Mesenchymal stem cell (in vitro differentiated cells and primary cell): ENCODE results near the gene ENTPD5.

ENCODE experiments used
- DNase-seq: peaks from one replicate; pipeline ENCODE4 v3.0.0-alpha.2; 2013
- H2AFZ ChIP-seq: one replicate; pipeline ENCODE4 v1.6.1; 2013; ENCODE audit warnings: low read depth, mild to moderate bottlenecking, control low read depth, inconsistent platforms, low read length, moderate library complexity
- H2AK5ac ChIP-seq: 2 replicates; pipeline ENCODE4 v1.6.1; 2013; ENCODE audit warnings: low read length, moderate library complexity, mild to moderate bottlenecking, inconsistent platforms; ENCODE audit not compliant: severe bottlenecking
- H2BK120ac ChIP-seq: one replicate; pipeline ENCODE4 v1.6.1; 2013; ENCODE audit warnings: low read depth, mild to moderate bottlenecking, inconsistent platforms, low read length, moderate library complexity
- H2BK12ac ChIP-seq, 2 experiments: one replicate each; pipeline ENCODE4 v1.6.1; 2013; ENCODE audit warnings: inconsistent platforms in 2 of 2, low read length in 2 of 2, mild to moderate bottlenecking in 2 of 2, moderate library complexity in 2 of 2, control low read depth in 1 of 2
- H2BK15ac ChIP-seq: one replicate; pipeline ENCODE4 v1.6.1; 2013; ENCODE audit warnings: mild to moderate bottlenecking, low read depth, inconsistent platforms; ENCODE audit not compliant: poor library complexity, severe bottlenecking
- H2BK5ac ChIP-seq: 2 replicates; pipeline ENCODE4 v1.6.1; 2013; ENCODE audit warnings: low read depth, mild to moderate bottlenecking, low read length, control low read depth, inconsistent platforms; ENCODE audit not compliant: poor library complexity, severe bottlenecking
- H3K14ac ChIP-seq, 2 experiments: one replicate each; pipeline ENCODE4 v1.6.1; 2013; ENCODE audit warnings: inconsistent platforms in 2 of 2, low read length in 2 of 2, control low read depth in 1 of 2, mild to moderate bottlenecking in 1 of 2, moderate library complexity in 1 of 2
- H3K18ac ChIP-seq, 2 experiments: one replicate each; pipeline ENCODE4 v1.6.1; 2013; ENCODE audit warnings: inconsistent platforms in 2 of 2, low read length in 2 of 2, control low read depth in 1 of 2, low read depth in 1 of 2, mild to moderate bottlenecking in 1 of 2
- H3K23ac ChIP-seq, 2 experiments: one replicate each; pipeline ENCODE4 v1.6.1; 2013; ENCODE audit warnings: inconsistent platforms in 2 of 2, low read length in 2 of 2, mild to moderate bottlenecking in 2 of 2, moderate library complexity in 2 of 2, control low read depth in 1 of 2
- H3K27ac ChIP-seq: 2 replicates; pipeline ENCODE4 v1.5.1; 2013; ENCODE audit warnings: mild to moderate bottlenecking, moderate library complexity, low read length, control low read depth, inconsistent platforms; ENCODE audit not compliant: poor library complexity, severe bottlenecking
- H3K27me3 ChIP-seq, 2 experiments: 2 replicates each; pipeline versions ENCODE4 v1.6.1 to v1.7.0; 2013; ENCODE audit warnings: low read length in 2 of 2, mild to moderate bottlenecking in 2 of 2, moderate library complexity in 2 of 2, control low read depth in 1 of 2, inconsistent platforms in 1 of 2; ENCODE audit not compliant: control insufficient read depth in 1 of 2, insufficient read depth in 1 of 2
- H3K36me3 ChIP-seq, 2 experiments: 2 replicates each; pipeline versions ENCODE4 v1.6.1 to v1.7.0; 2013; ENCODE audit warnings: low read length in 2 of 2, control low read depth in 1 of 2, inconsistent platforms in 1 of 2, low read depth in 1 of 2, mild to moderate bottlenecking in 1 of 2; ENCODE audit not compliant: insufficient read depth in 2 of 2, control insufficient read depth in 1 of 2
- H3K4ac ChIP-seq, 2 experiments: one replicate each; pipeline ENCODE4 v1.6.1; 2013; ENCODE audit warnings: inconsistent platforms in 2 of 2, low read length in 2 of 2, mild to moderate bottlenecking in 2 of 2, moderate library complexity in 2 of 2, control low read depth in 1 of 2, low read depth in 1 of 2
- H3K4me1 ChIP-seq: 2 replicates; pipeline ENCODE4 v1.6.1; 2013; ENCODE audit warnings: low read depth, low read length, control low read depth; ENCODE audit not compliant: control insufficient read depth, insufficient read depth
- H3K4me2 ChIP-seq: 2 replicates; pipeline ENCODE4 v1.6.1; 2013; ENCODE audit warnings: low read length, mild to moderate bottlenecking, inconsistent platforms; ENCODE audit not compliant: poor library complexity, severe bottlenecking
- H3K4me3 ChIP-seq, 2 experiments: 2 replicates each; pipeline versions ENCODE4 v1.5.1 to v1.7.0; 2013; ENCODE audit warnings: low read length in 2 of 2, mild to moderate bottlenecking in 2 of 2, control low read depth in 1 of 2, low read depth in 1 of 2; ENCODE audit not compliant: insufficient read depth in 1 of 2
- H3K79me1 ChIP-seq: replicated peaks from 2 replicates; pipeline ENCODE4 v1.6.1; 2013; ENCODE audit warnings: mild to moderate bottlenecking, control low read depth, low read length, inconsistent platforms; ENCODE audit not compliant: poor library complexity, severe bottlenecking
- H3K9ac ChIP-seq: 2 replicates; pipeline ENCODE4 v1.7.0; 2013; ENCODE audit warnings: mild to moderate bottlenecking, low read length, moderate library complexity
- H3K9me3 ChIP-seq: 2 replicates; pipeline ENCODE4 v1.7.0; 2013; ENCODE audit warnings: mild to moderate bottlenecking, low read length; ENCODE audit not compliant: control insufficient read depth
- H4K8ac ChIP-seq: one replicate; pipeline ENCODE4 v1.6.1; 2013; ENCODE audit warnings: inconsistent platforms, mild to moderate bottlenecking, low read length, moderate library complexity
- H4K91ac ChIP-seq: one replicate; pipeline ENCODE4 v1.6.1; 2013; ENCODE audit warnings: mild to moderate bottlenecking, low read length, inconsistent platforms
- WGBS: methylation state at CpG from one replicate; pipeline ENCODE4 v1.1.7; 2013; ENCODE audit warnings: mixed read lengths; 5-methylcytosine and 5-hydroxymethylcytosine counted together

Gene ENTPD5

GRCh38 chr14:73976125-73976524 is 43.0 kb downstream of the ENTPD5 start:
- Histone ChIP-seq H3K4me2 (no peak overlapping the region), H3K23ac (no peak overlapping the region), H3K4me3 (no peak overlapping the region), H3K27ac (no peak overlapping the region), H3K4ac (peak overlapping the region in 1 of 2 experiments; percentile 13), H3K9ac (no peak overlapping the region), H3K27me3 (no peaks in the 10 kb centered on the region), H3K36me3 (peaks cover 11 to 50% of the 10 kb centered on the region in 2 experiments), H2BK15ac (peak overlapping the region; percentile 21), H2AFZ (no peak overlapping the region), H2AK5ac (no peak overlapping the region), H4K91ac (peak overlapping the region; percentile 18), H3K79me1 (no peaks in the 10 kb centered on the region), H4K8ac (no peak overlapping the region), H2BK5ac (no peak overlapping the region), H2BK12ac (no peak overlapping the region), H3K18ac (no peak overlapping the region), H3K4me1 (peaks cover 14% of the 10 kb centered on the region), H3K9me3 (no peaks in the 10 kb centered on the region), H3K14ac (no peak overlapping the region), H2BK120ac (no peak overlapping the region)
- DNase-seq: no peak
- 94% methylated on average over 6 of the region's 6 CpGs for WGBS

GRCh38 chr14:73973497-73973896 is 45.6 kb downstream of the ENTPD5 start:
- Histone ChIP-seq H4K91ac (no peak overlapping the region), H3K14ac (no peak overlapping the region), H3K79me1 (no peaks in the 10 kb centered on the region), H3K36me3 (peaks cover 24 to 70% of the 10 kb centered on the region in 2 experiments), H2BK12ac (no peak overlapping the region), H3K4me2 (no peak overlapping the region), H3K9ac (no peak overlapping the region), H3K27me3 (no peaks in the 10 kb centered on the region), H3K18ac (no peak overlapping the region), H2BK15ac (no peak overlapping the region), H2AFZ (no peak overlapping the region), H2BK120ac (no peak overlapping the region), H3K4me3 (no peak overlapping the region), H3K27ac (no peak overlapping the region), H4K8ac (no peak overlapping the region), H3K4me1 (peaks cover 11% of the 10 kb centered on the region), H3K9me3 (no peaks in the 10 kb centered on the region), H2BK5ac (no peak overlapping the region), H2AK5ac (no peak overlapping the region), H3K4ac (peak overlapping the region in 1 of 2 experiments; percentile 13), H3K23ac (no peak overlapping the region)
- DNase-seq: no peak
- WGBS: 81% methylated on average over 2 of the region's 2 CpGs

GRCh38 chr14:73968885-73969284 is 50.2 kb downstream of the ENTPD5 start:
- Histone ChIP-seq H3K18ac (no peak overlapping the region), H3K79me1 (no peaks in the 10 kb centered on the region), H3K36me3 (peaks cover 31 to 67% of the 10 kb centered on the region in 2 experiments), H3K4me2 (no peak overlapping the region), H3K27me3 (no peaks in the 10 kb centered on the region), H3K23ac (no peak overlapping the region), H3K14ac (no peak overlapping the region), H3K4me1 (peaks cover 4% of the 10 kb centered on the region), H3K4me3 (no peak overlapping the region), H2BK5ac (no peak overlapping the region), H2AFZ (no peak overlapping the region), H4K91ac (no peak overlapping the region), H2BK120ac (no peak overlapping the region), H3K4ac (no peak overlapping the region), H3K9ac (no peak overlapping the region), H3K27ac (no peak overlapping the region), H2BK12ac (no peak overlapping the region), H2AK5ac (no peak overlapping the region), H3K9me3 (no peaks in the 10 kb centered on the region), H4K8ac (no peak overlapping the region), H2BK15ac (no peak overlapping the region)
- 90% methylated on average over 2 of the region's 2 CpGs for WGBS
- DNase-seq: no peak

- no peak overlapping the region for H2AFZ ChIP-seq
- H4K8ac ChIP-seq: no peak overlapping the region
- no peak overlapping the region for H3K4me3 ChIP-seq
- no peak overlapping the region for H3K18ac ChIP-seq
- H2BK15ac ChIP-seq: no peak overlapping the region
- H3K36me3 ChIP-seq: peaks cover 35 to 73% of the 10 kb centered on the region in 2 experiments
- no peak overlapping the region for H3K14ac ChIP-seq
- H2BK12ac ChIP-seq: no peak overlapping the region
- DNase-seq: no peak
- no peaks in the 10 kb centered on the region for H3K9me3 ChIP-seq
- H3K27me3 ChIP-seq: no peaks in the 10 kb centered on the region
- 100% methylated on average over 4 of the region's 4 CpGs for WGBS
- H3K79me1 ChIP-seq: no peaks in the 10 kb centered on the region
- H3K4me2 ChIP-seq: no peak overlapping the region
- H3K9ac ChIP-seq: no peak overlapping the region
- H2AK5ac ChIP-seq: no peak overlapping the region
- no peak overlapping the region for H3K4ac ChIP-seq
- H4K91ac ChIP-seq: no peak overlapping the region
- no peak overlapping the region for H3K23ac ChIP-seq
- H3K4me1 ChIP-seq: no peaks in the 10 kb centered on the region
- no peak overlapping the region for H2BK5ac ChIP-seq
- no peak overlapping the region for H3K27ac ChIP-seq
- no peak overlapping the region for H2BK120ac ChIP-seq
Observed at GRCh38 chr14:73965216-73965615, 53.9 kb downstream of the ENTPD5 start.
